ENCODE measurements around the gene KREMEN2.

Gene KREMEN2

DNA sequence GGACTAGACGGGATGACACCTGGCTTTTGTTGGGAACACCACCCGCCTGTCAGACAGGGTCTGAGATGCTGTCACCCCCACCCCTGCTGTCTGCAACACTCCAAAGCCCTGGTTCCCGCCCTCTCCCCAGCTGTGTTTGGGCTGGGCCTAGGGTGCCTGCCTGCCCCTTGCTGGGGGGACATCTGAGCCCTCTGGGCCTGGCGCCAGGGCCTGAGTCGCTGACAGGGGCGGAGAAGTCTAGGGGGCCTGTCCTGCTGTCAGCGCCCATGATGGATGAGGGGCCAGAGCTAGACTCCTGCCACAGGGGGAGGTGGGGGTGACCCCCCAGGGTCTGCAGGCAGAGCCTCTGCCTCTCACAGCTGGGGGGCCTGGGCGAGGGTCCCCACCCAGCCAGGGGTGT is 23.8 kb downstream of the KREMEN2 start:
- DNase-seq (ENCODE audit: extremely low read depth, low read depth): no peak
- TF ChIP-seq, protein P1, sequence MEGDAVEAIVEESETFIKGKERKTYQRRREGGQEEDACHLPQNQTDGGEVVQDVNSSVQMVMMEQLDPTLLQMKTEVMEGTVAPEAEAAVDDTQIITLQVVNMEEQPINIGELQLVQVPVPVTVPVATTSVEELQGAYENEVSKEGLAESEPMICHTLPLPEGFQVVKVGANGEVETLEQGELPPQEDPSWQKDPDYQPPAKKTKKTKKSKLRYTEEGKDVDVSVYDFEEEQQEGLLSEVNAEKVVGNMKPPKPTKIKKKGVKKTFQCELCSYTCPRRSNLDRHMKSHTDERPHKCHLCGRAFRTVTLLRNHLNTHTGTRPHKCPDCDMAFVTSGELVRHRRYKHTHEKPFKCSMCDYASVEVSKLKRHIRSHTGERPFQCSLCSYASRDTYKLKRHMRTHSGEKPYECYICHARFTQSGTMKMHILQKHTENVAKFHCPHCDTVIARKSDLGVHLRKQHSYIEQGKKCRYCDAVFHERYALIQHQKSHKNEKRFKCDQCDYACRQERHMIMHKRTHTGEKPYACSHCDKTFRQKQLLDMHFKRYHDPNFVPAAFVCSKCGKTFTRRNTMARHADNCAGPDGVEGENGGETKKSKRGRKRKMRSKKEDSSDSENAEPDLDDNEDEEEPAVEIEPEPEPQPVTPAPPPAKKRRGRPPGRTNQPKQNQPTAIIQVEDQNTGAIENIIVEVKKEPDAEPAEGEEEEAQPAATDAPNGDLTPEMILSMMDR (IDR thresholded peaks at IDR 0.05; ENCODE audit: low read depth, low read length): no peak

- DNase-seq (ENCODE audit: extremely low read depth, low read depth): no peak
- TF ChIP-seq, protein P1 (IDR thresholded peaks at IDR 0.05; ENCODE audit: low read depth, low read length): no peak
Observed at GRCh38 chr16:2988590-2989099, 24.6 kb downstream of the KREMEN2 start.

GRCh38 chr16:2990891-2991290 is 26.8 kb downstream of the KREMEN2 start:
- TF ChIP-seq, protein P1 (IDR thresholded peaks at IDR 0.05; ENCODE audit: low read depth, low read length): no peak
- no peak for DNase-seq (ENCODE audit: extremely low read depth, low read depth)

- DNase-seq (ENCODE audit: extremely low read depth, low read depth): no peak
- TF ChIP-seq, protein P1 (IDR thresholded peaks at IDR 0.05; ENCODE audit: low read depth, low read length): no peak
Observed at GRCh38 chr16:2991566-2992261, 27.6 kb downstream of the KREMEN2 start.

- DNase-seq (ENCODE audit: extremely low read depth, low read depth): no peak
- TF ChIP-seq, protein P1 (IDR thresholded peaks at IDR 0.05; ENCODE audit: low read depth, low read length): no peak
Observed at GRCh38 chr16:2992383-2993081, 28.5 kb downstream of the KREMEN2 start.

- DNase-seq (ENCODE audit: extremely low read depth, low read depth): no peak
Observed at GRCh38 chr16:2996298-2996697, 32.2 kb downstream of the KREMEN2 start.

More at GRCh38 chr16:2996298-2996697, 32.2 kb downstream of the KREMEN2 start:
- TF ChIP-seq, protein P1 (IDR thresholded peaks at IDR 0.05; ENCODE audit: low read depth, low read length): no peak
